Measurements from ENCODE around the gene SNRNP200. TPM values are rescaled to one million over a fixed set of nuclear protein-coding genes. Genes with fewer than 3 reads are reported as not detected.

SNRNP200 gene
- total RNA-seq, 1 experiment from 2014 or later: 115 TPM

- ChIA-PET CTCF (no interaction called here), POLR2A (interaction anchor here (1.4 to 1.7 kb wide), 2 partner anchors 9 to 24 kb away, joined by 4 to 5 read pairs; no protein-coding TSS in a partner anchor)
- no TSS peak for BruUV-seq (replicated peaks)
- DNase-seq (ENCODE audit: unreplicated experiment): no peak
- TF ChIP-seq, protein P1, sequence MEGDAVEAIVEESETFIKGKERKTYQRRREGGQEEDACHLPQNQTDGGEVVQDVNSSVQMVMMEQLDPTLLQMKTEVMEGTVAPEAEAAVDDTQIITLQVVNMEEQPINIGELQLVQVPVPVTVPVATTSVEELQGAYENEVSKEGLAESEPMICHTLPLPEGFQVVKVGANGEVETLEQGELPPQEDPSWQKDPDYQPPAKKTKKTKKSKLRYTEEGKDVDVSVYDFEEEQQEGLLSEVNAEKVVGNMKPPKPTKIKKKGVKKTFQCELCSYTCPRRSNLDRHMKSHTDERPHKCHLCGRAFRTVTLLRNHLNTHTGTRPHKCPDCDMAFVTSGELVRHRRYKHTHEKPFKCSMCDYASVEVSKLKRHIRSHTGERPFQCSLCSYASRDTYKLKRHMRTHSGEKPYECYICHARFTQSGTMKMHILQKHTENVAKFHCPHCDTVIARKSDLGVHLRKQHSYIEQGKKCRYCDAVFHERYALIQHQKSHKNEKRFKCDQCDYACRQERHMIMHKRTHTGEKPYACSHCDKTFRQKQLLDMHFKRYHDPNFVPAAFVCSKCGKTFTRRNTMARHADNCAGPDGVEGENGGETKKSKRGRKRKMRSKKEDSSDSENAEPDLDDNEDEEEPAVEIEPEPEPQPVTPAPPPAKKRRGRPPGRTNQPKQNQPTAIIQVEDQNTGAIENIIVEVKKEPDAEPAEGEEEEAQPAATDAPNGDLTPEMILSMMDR (IDR thresholded peaks at IDR 0.05; ENCODE audit: unreplicated experiment): no peak
- H3K27ac Mint-ChIP-seq (ENCODE audit: low read depth, unreplicated experiment): no peak overlapping the region
- H3K27me3 Mint-ChIP-seq (ENCODE audit: insufficient read depth, unreplicated experiment): no peaks in the 10 kb centered on the region
- H3K9me3 Mint-ChIP-seq (ENCODE audit: unreplicated experiment): no peaks in the 10 kb centered on the region
- peaks cover 5% of the 10 kb centered on the region for H3K4me1 Mint-ChIP-seq (ENCODE audit: insufficient read depth, unreplicated experiment)
- intact Hi-C loops (cut with micrococcal nuclease): no loop called here
- H3K36me3 Mint-ChIP-seq (ENCODE audit: insufficient read depth, unreplicated experiment): peaks cover 12% of the 10 kb centered on the region
- H3K4me3 Mint-ChIP-seq (ENCODE audit: unreplicated experiment): no peak overlapping the region
These were observed 68.5 kb downstream of the SNRNP200 start for GRCh38 chr2:96236882-96237281.

DNA sequence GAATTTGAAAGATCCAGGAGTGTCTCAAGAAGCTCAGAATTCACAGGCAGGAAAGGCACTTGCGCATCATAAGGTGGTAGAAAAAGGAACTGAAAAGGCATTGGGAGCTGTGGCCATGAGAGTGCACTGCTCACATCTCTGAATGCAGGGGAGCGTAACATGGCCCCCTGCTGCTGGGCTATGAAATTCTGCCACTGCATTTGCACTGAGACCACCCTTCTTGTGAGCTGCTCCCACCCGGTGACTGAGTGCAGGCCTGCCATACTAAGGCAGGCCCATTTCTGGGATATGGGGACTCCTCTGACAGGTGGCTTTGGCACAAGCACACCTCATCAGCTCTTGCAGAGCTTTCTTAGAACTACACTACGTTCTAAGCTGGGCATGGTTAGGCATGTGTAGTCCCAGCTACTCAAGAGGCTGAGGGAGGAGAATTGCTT, 71.4 kb downstream of the SNRNP200 start:
- Mint-ChIP-seq H3K9me3 (ENCODE audit: unreplicated experiment) (no peaks in the 10 kb centered on the region), H3K36me3 (ENCODE audit: insufficient read depth, unreplicated experiment) (peaks cover 5% of the 10 kb centered on the region), H3K27me3 (ENCODE audit: insufficient read depth, unreplicated experiment) (no peaks in the 10 kb centered on the region), H3K4me1 (ENCODE audit: insufficient read depth, unreplicated experiment) (no peaks in the 10 kb centered on the region), H3K4me3 (ENCODE audit: unreplicated experiment) (no peak overlapping the region), H3K27ac (ENCODE audit: low read depth, unreplicated experiment) (no peak overlapping the region)
- TF ChIP-seq, protein P1 (IDR thresholded peaks at IDR 0.05; ENCODE audit: unreplicated experiment): no peak
- no TSS peak for BruUV-seq (replicated peaks)
- no peak for DNase-seq (ENCODE audit: unreplicated experiment)
- intact Hi-C loops (cut with micrococcal nuclease): no loop called here
- POLR2A ChIA-PET: interaction anchor here (0.7 to 2.6 kb wide), 3 partner anchors 15 to 187 kb away, joined by 3 to 14 read pairs (median 3); partner anchors contain the start of gene STARD7
- CTCF ChIA-PET: interaction anchor here (0.5 kb wide), 1 partner anchor 601 kb away, joined by 6 read pairs; no protein-coding TSS in a partner anchor

- no TSS peak for BruUV-seq (replicated peaks)
- no peaks in the 10 kb centered on the region for H3K27me3 Mint-ChIP-seq (ENCODE audit: insufficient read depth, unreplicated experiment)
- intact Hi-C loops (cut with micrococcal nuclease): no loop called here
- TF ChIP-seq, protein P1 (IDR thresholded peaks at IDR 0.05; ENCODE audit: unreplicated experiment): no peak
- H3K9me3 Mint-ChIP-seq (ENCODE audit: unreplicated experiment): no peaks in the 10 kb centered on the region
- peaks cover 5% of the 10 kb centered on the region for H3K36me3 Mint-ChIP-seq (ENCODE audit: insufficient read depth, unreplicated experiment)
- H3K27ac Mint-ChIP-seq (ENCODE audit: low read depth, unreplicated experiment): no peak overlapping the region
- POLR2A ChIA-PET: interaction anchor here (0.7 to 2.6 kb wide), 3 partner anchors 14 to 187 kb away, joined by 3 to 14 read pairs (median 4); partner anchors contain the start of gene STARD7
- no peak for DNase-seq (ENCODE audit: unreplicated experiment)
- no peaks in the 10 kb centered on the region for H3K4me1 Mint-ChIP-seq (ENCODE audit: insufficient read depth, unreplicated experiment)
- no peak overlapping the region for H3K4me3 Mint-ChIP-seq (ENCODE audit: unreplicated experiment)
- CTCF ChIA-PET: interaction anchor here (0.5 kb wide), 1 partner anchor 602 kb away, joined by 6 read pairs; no protein-coding TSS in a partner anchor
These were observed 71.9 kb downstream of the SNRNP200 start for GRCh38 chr2:96233436-96233835.

DNA sequence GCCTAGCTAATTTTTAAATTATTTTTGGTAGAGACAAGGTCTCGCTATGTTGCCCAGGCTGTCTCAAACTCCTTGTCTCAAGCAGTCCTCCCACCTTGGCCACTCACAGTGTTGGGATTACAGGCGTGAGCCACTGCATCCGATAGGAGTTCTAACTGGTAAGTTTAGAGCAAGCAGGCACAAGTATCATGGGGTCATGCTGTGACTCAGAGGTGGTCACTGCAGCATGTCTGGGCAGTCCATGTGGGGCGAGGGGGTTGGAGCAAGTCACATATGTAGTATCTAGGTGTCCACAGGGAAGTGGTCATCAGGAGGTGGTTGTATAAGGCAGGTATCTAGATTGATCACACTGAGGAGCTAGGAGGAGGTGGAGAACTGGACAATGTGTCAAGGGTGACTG, 74.0 kb downstream of the SNRNP200 start:
- Mint-ChIP-seq H3K36me3 (ENCODE audit: insufficient read depth, unreplicated experiment) (no peaks in the 10 kb centered on the region), H3K27ac (ENCODE audit: low read depth, unreplicated experiment) (no peak overlapping the region), H3K9me3 (ENCODE audit: unreplicated experiment) (no peaks in the 10 kb centered on the region), H3K4me1 (ENCODE audit: insufficient read depth, unreplicated experiment) (no peaks in the 10 kb centered on the region), H3K27me3 (ENCODE audit: insufficient read depth, unreplicated experiment) (no peaks in the 10 kb centered on the region), H3K4me3 (ENCODE audit: unreplicated experiment) (no peak overlapping the region)
- intact Hi-C loops (cut with micrococcal nuclease): no loop called here
- TF ChIP-seq, protein P1 (IDR thresholded peaks at IDR 0.05; ENCODE audit: unreplicated experiment): no peak
- no TSS peak for BruUV-seq (replicated peaks)
- ChIA-PET POLR2A (interaction anchor here (1.0 to 1.1 kb wide), 3 partner anchors 9 to 23 kb away, joined by 3 to 4 read pairs (median 3); partner anchors contain the start of gene STARD7), CTCF (interaction anchor here (1.1 to 1.7 kb wide), 3 partner anchors 18 to 114 kb away, joined by 3 to 7 read pairs (median 3); no protein-coding TSS in a partner anchor)
- no peak for DNase-seq (ENCODE audit: unreplicated experiment)
